SH-SY5Y (cell line): ENCODE results near the gene RABGAP1L.

ENCODE experiments used
- GATA2 ChIP-seq: IDR thresholded peaks from 2 replicates; pipeline ENCODE4 v1.6.1; 2011; ENCODE audit warnings: mild to moderate bottlenecking, low read depth, low read length
- GATA3 ChIP-seq: IDR thresholded peaks from 2 replicates; pipeline ENCODE4 v1.6.1; 2011; ENCODE audit warnings: low read depth, mild to moderate bottlenecking, low read length, moderate library complexity

DNA sequence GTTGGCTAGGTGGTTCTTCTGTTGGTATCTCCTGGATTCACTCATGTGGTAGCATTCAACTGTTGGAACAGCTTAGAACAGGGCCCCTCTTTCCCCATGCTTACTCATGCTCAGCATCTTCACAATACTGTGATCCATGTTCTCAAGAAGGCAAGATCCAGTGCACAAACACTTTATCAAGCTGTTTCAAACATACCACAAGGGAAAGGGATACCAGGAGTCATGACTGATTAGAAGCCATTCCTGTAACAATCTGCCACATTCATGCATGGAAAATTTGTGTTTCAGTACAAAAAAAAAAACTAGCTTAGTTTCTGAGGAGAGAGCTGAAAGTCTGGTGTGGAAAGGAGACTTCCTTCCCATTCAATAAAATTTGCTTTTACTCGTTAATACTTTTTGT is 670.7 kb downstream of the RABGAP1L start:
- TF ChIP-seq GATA3 (no peak), GATA2 (no peak)
